ENCODE results near the gene SMYD3. TPM values are rescaled to one million over a fixed set of nuclear protein-coding genes. Genes with fewer than 3 reads are reported as not detected.

SMYD3 gene
- total RNA-seq, 2 donors from 2014 or later: 8.8 to 19.0 TPM

- Histone ChIP-seq H3K9me3 (no peaks in the 10 kb centered on the region), H3K4me3 (no peak overlapping the region), H3K27me3 (replicated peaks; ENCODE audit: insufficient read depth) (no peaks in the 10 kb centered on the region), H3K36me3 (no peaks in the 10 kb centered on the region), H3K27ac (no peak overlapping the region), H3K4me1 (ENCODE audit: control insufficient read depth in 1 of 2, low read depth in 2 of 2) (no peaks in the 10 kb centered on the region)
- DNase-seq (ENCODE audit: low spot score) (no peak), ATAC-seq (ENCODE audit: insufficient number of reproducible peaks, low FRiP score, low read depth) (peak; percentile 83)
- no peak for TF ChIP-seq CTCF (IDR thresholded peaks at IDR 0.05)
These were observed 364.7 kb downstream of the SMYD3 start for GRCh38 chr1:246142320-246142893.

GRCh38 chr1:246141306-246141705 is 365.8 kb downstream of the SMYD3 start:
- TF ChIP-seq CTCF (IDR thresholded peaks at IDR 0.05): no peak
- Histone ChIP-seq H3K27me3 (replicated peaks; ENCODE audit: insufficient read depth) (no peaks in the 10 kb centered on the region), H3K36me3 (no peaks in the 10 kb centered on the region), H3K9me3 (no peaks in the 10 kb centered on the region), H3K27ac (no peak overlapping the region), H3K4me3 (no peak overlapping the region), H3K4me1 (ENCODE audit: control insufficient read depth in 1 of 2, low read depth in 2 of 2) (no peaks in the 10 kb centered on the region)
- DNase-seq (ENCODE audit: low spot score): no peak
- no peak for ATAC-seq (ENCODE audit: insufficient number of reproducible peaks, low FRiP score, low read depth)

- ATAC-seq (ENCODE audit: insufficient number of reproducible peaks, low FRiP score, low read depth): no peak
- no peak for TF ChIP-seq CTCF (IDR thresholded peaks at IDR 0.05)
These were observed 367.3 kb downstream of the SMYD3 start for GRCh38 chr1:246139745-246140182.

GRCh38 chr1:246138781-246139180 is 368.3 kb downstream of the SMYD3 start:
- Histone ChIP-seq H3K27ac (no peak overlapping the region), H3K27me3 (replicated peaks; ENCODE audit: insufficient read depth) (no peaks in the 10 kb centered on the region)
- no peak for ATAC-seq (ENCODE audit: insufficient number of reproducible peaks, low FRiP score, low read depth)

More at GRCh38 chr1:246139745-246140182, 367.3 kb downstream of the SMYD3 start:
- Histone ChIP-seq H3K27ac (no peak overlapping the region), H3K36me3 (no peaks in the 10 kb centered on the region), H3K4me1 (ENCODE audit: control insufficient read depth in 1 of 2, low read depth in 2 of 2) (no peaks in the 10 kb centered on the region), H3K4me3 (no peak overlapping the region), H3K9me3 (no peaks in the 10 kb centered on the region), H3K27me3 (replicated peaks; ENCODE audit: insufficient read depth) (no peaks in the 10 kb centered on the region)
- no peak for DNase-seq (ENCODE audit: low spot score)

GRCh38 chr1:246136477-246136876 is 370.6 kb downstream of the SMYD3 start:
- Histone ChIP-seq H3K27ac (no peak overlapping the region), H3K27me3 (replicated peaks; ENCODE audit: insufficient read depth) (no peaks in the 10 kb centered on the region), H3K4me3 (no peak overlapping the region), H3K9me3 (no peaks in the 10 kb centered on the region), H3K4me1 (ENCODE audit: control insufficient read depth in 1 of 2, low read depth in 2 of 2) (no peaks in the 10 kb centered on the region), H3K36me3 (no peaks in the 10 kb centered on the region)
- no peak for TF ChIP-seq CTCF (IDR thresholded peaks at IDR 0.05)
- ATAC-seq (ENCODE audit: insufficient number of reproducible peaks, low FRiP score, low read depth) (no peak), DNase-seq (ENCODE audit: low spot score) (no peak)

More at GRCh38 chr1:246138781-246139180, 368.3 kb downstream of the SMYD3 start:
- no peak for TF ChIP-seq CTCF (IDR thresholded peaks at IDR 0.05)
- Histone ChIP-seq H3K4me1 (ENCODE audit: control insufficient read depth in 1 of 2, low read depth in 2 of 2) (no peaks in the 10 kb centered on the region), H3K36me3 (no peaks in the 10 kb centered on the region), H3K4me3 (no peak overlapping the region), H3K9me3 (no peaks in the 10 kb centered on the region)
- DNase-seq (ENCODE audit: low spot score): no peak
